Stomach (tissue), 9 donors: Measurements from ENCODE around the gene SHANK1. TPM values are rescaled to one million over a fixed set of nuclear protein-coding genes. Genes with fewer than 3 reads are reported as not detected.

Experiments used
- DNase-seq, 2 donors: peaks; one replicate each; pipeline versions ENCODE4 v3.0.0 to v3.0.0-alpha.2; 2013 to 2019
- H3K27ac ChIP-seq, 5 donors: fragments of 200-600 bp in 4 of 5; sonication (generic) in 4 of 5; one replicate each; pipeline ENCODE4 v1.5.1; 2013 to 2019; ENCODE audit warnings: mild to moderate bottlenecking in 1 of 5, moderate library complexity in 1 of 5
- H3K27me3 ChIP-seq, 3 donors: fragments of 200-600 bp; sonication (generic); one replicate each; pipeline ENCODE4 v1.5.1; 2017 to 2019; ENCODE audit warnings: mixed run types in 1 of 3
- H3K36me3 ChIP-seq, 4 donors: fragments of 200-600 bp; sonication (generic); 1 replicate in 3 of 4; 2 replicates in 1 of 4; pipeline ENCODE4 v1.5.1; 2016 to 2019
- H3K4me1 ChIP-seq, 4 donors: fragments of 200-600 bp; sonication (generic); one replicate each; pipeline ENCODE4 v1.5.1; 2016 to 2019
- H3K4me3 ChIP-seq, 4 donors: fragments of 200-600 bp; sonication (generic) in 3 of 4; one replicate each; pipeline ENCODE4 v1.5.1; 2016 to 2019; ENCODE audit warnings: mild to moderate bottlenecking in 1 of 4
- H3K9me3 ChIP-seq, 4 donors: fragments of 200-600 bp; sonication (generic); one replicate each; pipeline ENCODE4 v1.5.1; 2016 to 2019
- EP300 ChIP-seq: sonication (generic); formaldehyde crosslinking; IDR thresholded peaks from one replicate; pipeline ENCODE4 v1.6.1; 2017; ENCODE audit warnings: antibody characterized with exemption
- POLR2A ChIP-seq, 4 donors: fragments of 450-650 bp; IDR thresholded peaks; one replicate each; pipeline ENCODE4 v1.6.1; 2016; ENCODE audit warnings: antibody characterized with exemption in 4 of 4, control low read depth in 2 of 4, mild to moderate bottlenecking in 1 of 4, moderate library complexity in 1 of 4
- POLR2AphosphoS5 ChIP-seq, 3 donors: sonication (generic); formaldehyde crosslinking; IDR thresholded peaks; one replicate each; pipeline ENCODE4 v1.6.1; 2016; ENCODE audit warnings: antibody characterized with exemption in 3 of 3
- WGBS, 5 donors: extraction: QIAGEN DNeasy Blood & Tissue Kit in 3 of 5; methylation state at CpG; one replicate each; pipeline versions ENCODE4 v1.1.5 to v1.1.7; 2013 to 2018; 5-methylcytosine and 5-hydroxymethylcytosine counted together
- intact Hi-C: fragments of 100-400 bp; cut with DNase I; formaldehyde crosslinking; loops from one replicate; pipeline ENCODE4 v1.15.1; 2023; ENCODE audit warnings: low total_unique reads
- polyA plus RNA-seq, 3 donors: library from polyadenylated mRNA; stranded (reverse); fragments of 200-250 nt; gene quantifications; one replicate each; pipeline ENCODE4 v1.2.3, GENCODE V29; 2013
- total RNA-seq, 5 donors: library from RNA; depleted of rRNA; stranded (reverse); fragments of >200 nt; gene quantifications; one replicate each; pipeline versions ENCODE4 v1.1.0 to v1.2.3, GENCODE V29; 2014 to 2016
- TF ChIP-seq, protein P1 (sequence below), 7 experiments: fragments of 450-650 bp in 4 of 7; fragments of 200-600 bp in 3 of 7; sonication (generic) in 3 of 7; IDR thresholded peaks; one replicate each; pipeline ENCODE4 v1.5.1; 2016 to 2019; ENCODE audit warnings: antibody characterized with exemption in 7 of 7, control low read depth in 2 of 7, mild to moderate bottlenecking in 1 of 7
- donor health status: healthy with polysubstance abuse.
- donor health status: Bipolar disorder and iron deficiency.
- donor health status: healthy.

The SHANK1 gene
- total and polyA plus RNA-seq, 8 donors = 0.15 to 1.5 (median 0.67) TPM; not detected in 4

DNA sequence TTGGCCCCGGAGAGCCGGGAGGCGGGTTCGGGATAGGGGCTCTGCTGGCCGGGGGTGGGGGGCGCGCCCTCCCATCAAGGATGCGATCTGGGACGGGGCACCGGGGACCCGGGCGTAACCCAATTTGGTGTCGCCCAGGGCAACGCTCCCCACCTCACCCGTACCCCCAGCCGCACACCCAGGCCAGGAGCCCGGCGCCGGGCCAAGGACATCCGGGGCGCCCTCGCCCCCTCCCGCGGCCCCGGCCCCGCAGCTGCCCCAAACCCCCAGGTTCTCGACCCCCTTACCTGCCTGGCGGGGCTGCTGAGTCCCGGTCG, 525 bp downstream of the SHANK1 start:
- no peak for DNase-seq
- H3K4me1 ChIP-seq = peaks cover 16 to 36% (median 27%) of the 10 kb centered on the region in 4 donors
- peak overlapping the region; percentile 31 to 43 (median 34) for H3K4me3 ChIP-seq
- H3K27ac ChIP-seq = no peak overlapping the region
- no peaks in the 10 kb centered on the region for H3K9me3 ChIP-seq
- 2 to 3% (median 3%) methylated on average over 5 to 30 of the region's 30 CpGs for WGBS, 5 donors
- intact Hi-C loops = no loop called here
- TF ChIP-seq POLR2AphosphoS5 (IDR thresholded peaks at IDR 0.05) (no peak), POLR2A (IDR thresholded peaks at IDR 0.05) (no peak), EP300 (no peak)
- TF ChIP-seq, protein P1, sequence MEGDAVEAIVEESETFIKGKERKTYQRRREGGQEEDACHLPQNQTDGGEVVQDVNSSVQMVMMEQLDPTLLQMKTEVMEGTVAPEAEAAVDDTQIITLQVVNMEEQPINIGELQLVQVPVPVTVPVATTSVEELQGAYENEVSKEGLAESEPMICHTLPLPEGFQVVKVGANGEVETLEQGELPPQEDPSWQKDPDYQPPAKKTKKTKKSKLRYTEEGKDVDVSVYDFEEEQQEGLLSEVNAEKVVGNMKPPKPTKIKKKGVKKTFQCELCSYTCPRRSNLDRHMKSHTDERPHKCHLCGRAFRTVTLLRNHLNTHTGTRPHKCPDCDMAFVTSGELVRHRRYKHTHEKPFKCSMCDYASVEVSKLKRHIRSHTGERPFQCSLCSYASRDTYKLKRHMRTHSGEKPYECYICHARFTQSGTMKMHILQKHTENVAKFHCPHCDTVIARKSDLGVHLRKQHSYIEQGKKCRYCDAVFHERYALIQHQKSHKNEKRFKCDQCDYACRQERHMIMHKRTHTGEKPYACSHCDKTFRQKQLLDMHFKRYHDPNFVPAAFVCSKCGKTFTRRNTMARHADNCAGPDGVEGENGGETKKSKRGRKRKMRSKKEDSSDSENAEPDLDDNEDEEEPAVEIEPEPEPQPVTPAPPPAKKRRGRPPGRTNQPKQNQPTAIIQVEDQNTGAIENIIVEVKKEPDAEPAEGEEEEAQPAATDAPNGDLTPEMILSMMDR (IDR thresholded peaks at IDR 0.05) = no peak
- H3K36me3 ChIP-seq = no peaks in the 10 kb centered on the region
- H3K27me3 ChIP-seq = peaks cover 10 to 100% (median 70%) of the 10 kb centered on the region in 3 donors

DNA sequence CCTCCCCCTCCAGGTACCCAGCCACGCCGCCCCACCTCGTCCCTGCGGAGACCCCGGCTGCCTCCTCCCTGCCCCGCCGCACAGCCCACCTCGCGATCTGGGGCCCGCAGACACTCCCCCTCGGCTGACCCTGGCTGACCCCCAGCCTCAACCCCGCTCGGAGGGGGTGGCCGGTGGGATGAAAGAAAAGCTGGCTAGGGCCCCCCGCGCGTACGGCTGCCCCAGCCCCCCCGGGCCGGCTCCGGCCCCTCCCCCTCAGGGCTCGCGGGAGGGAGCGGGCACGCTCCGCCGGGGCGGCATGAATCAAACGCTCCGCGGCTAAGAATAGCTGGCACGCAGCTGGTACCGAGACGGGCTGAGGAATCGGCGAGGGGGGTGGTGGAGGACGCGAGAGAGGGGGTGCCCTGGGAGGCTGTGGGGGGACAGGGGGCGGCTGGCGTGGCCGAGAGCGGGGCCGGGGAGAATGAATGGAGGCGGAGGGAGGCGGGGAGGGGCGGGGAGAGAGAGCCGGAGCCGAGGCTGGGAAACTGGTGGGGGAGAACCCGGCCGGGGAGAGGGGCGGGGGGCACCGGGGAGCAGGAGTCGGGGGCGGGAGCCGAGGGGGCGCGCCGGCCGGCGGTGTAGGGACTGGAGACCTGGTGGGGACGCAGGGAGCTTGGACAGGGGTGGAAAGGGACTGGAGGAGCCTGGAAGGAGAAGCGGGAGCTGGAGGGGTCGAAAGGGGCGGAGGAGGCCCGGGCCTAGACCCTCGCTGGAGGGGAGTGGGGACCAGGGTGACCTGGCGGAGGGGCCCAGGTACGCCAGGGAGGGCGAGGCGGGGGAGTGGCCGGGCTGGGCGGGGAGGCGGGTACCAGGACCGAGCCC, 1.1 kb downstream of the SHANK1 start:
- no peak for TF ChIP-seq EP300
- no peak for TF ChIP-seq POLR2AphosphoS5 (IDR thresholded peaks at IDR 0.05)
- TF ChIP-seq POLR2A (IDR thresholded peaks at IDR 0.05) = no peak
- TF ChIP-seq, protein P1 (IDR thresholded peaks at IDR 0.05) = no peak
- Histone ChIP-seq H3K9me3 (no peaks in the 10 kb centered on the region), H3K27ac (no peak overlapping the region), H3K4me1 (peaks cover 16 to 30% (median 21%) of the 10 kb centered on the region in 4 donors), H3K27me3 (peaks cover 10 to 100% (median 70%) of the 10 kb centered on the region in 3 donors), H3K4me3 (peak overlapping the region; percentile 31 to 43 (median 34)), H3K36me3 (no peaks in the 10 kb centered on the region)
- intact Hi-C loops = no loop called here
- WGBS, 5 donors = 1 to 3% (median 2%) methylated on average over 33 to 72 of the region's 74 CpGs
- DNase-seq = no peak

DNA sequence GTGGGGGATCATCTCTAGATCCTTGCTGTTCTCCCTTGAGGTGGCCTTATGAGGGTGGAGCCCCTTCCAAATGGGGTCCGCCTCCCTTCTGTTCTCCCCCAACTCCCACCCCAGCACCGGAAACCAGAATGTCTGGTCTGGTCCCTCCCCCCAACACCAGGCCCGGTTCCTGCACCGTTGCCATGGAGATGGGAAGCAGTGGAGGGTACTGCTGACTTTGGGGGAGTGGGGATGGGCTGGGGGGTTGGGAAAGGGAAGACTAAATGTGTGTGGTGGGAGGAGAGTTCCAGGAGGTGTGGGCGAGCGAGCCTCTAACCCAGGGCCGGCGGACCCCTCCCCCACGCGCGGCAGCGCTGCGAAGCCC, 1.7 kb downstream of the SHANK1 start:
- TF ChIP-seq, protein P1 (IDR thresholded peaks at IDR 0.05) = no peak
- TF ChIP-seq POLR2A (IDR thresholded peaks at IDR 0.05) (no peak), POLR2AphosphoS5 (IDR thresholded peaks at IDR 0.05) (no peak), EP300 (no peak)
- H3K4me1 ChIP-seq = peaks cover 16 to 24% (median 20%) of the 10 kb centered on the region in 4 donors
- no peak overlapping the region for H3K27ac ChIP-seq
- H3K36me3 ChIP-seq = no peaks in the 10 kb centered on the region
- intact Hi-C loops = no loop called here
- WGBS, 5 donors = 3 to 16% (median 6%) methylated on average over 4 to 13 of the region's 13 CpGs
- H3K4me3 ChIP-seq = peak overlapping the region; percentile 31 to 43 (median 34)
- H3K9me3 ChIP-seq = no peaks in the 10 kb centered on the region
- no peak for DNase-seq
- H3K27me3 ChIP-seq = peaks cover 10 to 100% (median 65%) of the 10 kb centered on the region in 3 donors

DNA sequence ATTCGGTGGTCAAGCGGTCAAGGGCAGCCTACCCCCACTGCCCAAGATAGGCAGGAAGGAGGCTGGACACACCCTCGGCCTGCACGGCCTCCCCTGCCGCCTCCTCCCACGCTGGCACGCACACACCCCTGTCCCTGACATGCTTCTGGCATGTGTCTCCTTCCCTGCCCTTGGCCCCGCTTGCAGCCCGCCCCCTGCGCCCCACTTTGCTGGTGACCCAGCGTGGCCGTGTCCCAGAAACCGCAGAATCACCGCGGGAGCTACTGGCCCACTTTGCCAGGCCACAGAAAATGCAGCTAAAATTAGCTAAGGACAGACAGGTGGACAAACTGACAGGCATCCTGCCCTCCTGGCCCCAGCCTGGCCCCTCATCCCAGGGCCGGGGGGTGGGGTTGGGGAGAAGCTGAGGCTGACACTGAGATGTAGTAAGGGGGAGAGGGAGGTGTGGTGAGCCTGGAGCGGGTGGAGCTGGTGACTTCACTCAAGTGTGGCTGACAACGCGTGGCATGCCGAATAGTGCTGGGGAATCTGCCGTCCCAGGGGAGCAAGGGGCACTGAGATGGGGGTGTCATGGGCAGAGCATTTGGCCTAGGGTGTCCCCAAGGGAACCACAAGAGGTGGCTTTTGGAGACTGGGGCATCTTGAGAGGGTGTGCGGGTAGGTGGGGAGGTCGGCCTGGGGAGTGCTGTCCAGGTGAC, 2.4 kb downstream of the SHANK1 start:
- Histone ChIP-seq H3K27ac (no peak overlapping the region), H3K4me3 (no peak overlapping the region), H3K9me3 (no peaks in the 10 kb centered on the region), H3K27me3 (peaks cover 10 to 100% (median 58%) of the 10 kb centered on the region in 3 donors), H3K4me1 (peaks cover 16 to 22% (median 18%) of the 10 kb centered on the region in 4 donors), H3K36me3 (no peaks in the 10 kb centered on the region)
- TF ChIP-seq POLR2AphosphoS5 (IDR thresholded peaks at IDR 0.05) (no peak), EP300 (no peak), POLR2A (IDR thresholded peaks at IDR 0.05) (no peak)
- TF ChIP-seq, protein P1 (IDR thresholded peaks at IDR 0.05) = no peak
- intact Hi-C loops = no loop called here
- WGBS, 5 donors = 56 to 72% (median 60%) methylated on average over 20 to 23 of the region's 23 CpGs
- DNase-seq = no peak
